H1 (cell line): Measurements from ENCODE around the gene ZNF300. TPM values are rescaled to one million over a fixed set of nuclear protein-coding genes. Genes with fewer than 3 reads are reported as not detected.

Experiments used
- CHD1 ChIP-seq: IDR thresholded peaks from 2 replicates; pipeline ENCODE4 v1.6.1; 2012; ENCODE audit warnings: low read depth, low read length, improper control_type of control experiment
- CREB1 ChIP-seq: IDR thresholded peaks from 2 replicates; pipeline ENCODE4 v1.6.1; 2012; ENCODE audit warnings: inconsistent platforms
- CTBP2 ChIP-seq: IDR thresholded peaks from 2 replicates; pipeline ENCODE4 v1.7.0; 2011; ENCODE audit warnings: borderline replicate concordance, mild to moderate bottlenecking, moderate library complexity, mixed read lengths, low read length; ENCODE audit not compliant: insufficient read depth, insufficient read length
- SIX5 ChIP-seq: IDR thresholded peaks from 2 replicates; pipeline ENCODE4 v1.6.1; 2011; ENCODE audit warnings: mild to moderate bottlenecking, low read depth, low read length
- polyA plus RNA-seq, 7 experiments: library from polyadenylated mRNA; depleted of rRNA in 3 of 7; stranded (reverse) in 5 of 7; unstranded in 2 of 7; fragments of >200 nt in 5 of 7; fragments of 200-250 nt in 2 of 7; gene quantifications; 1 replicate in 5 of 7; 2 replicates in 1 of 7; 4 replicates in 1 of 7; pipeline versions ENCODE4 v1.2.1 to v1.2.3, GENCODE V29; 2011 to 2013; ENCODE audit warnings: missing spikeins in 2 of 7, mixed read lengths in 2 of 7
- total RNA-seq: library from RNA; stranded (reverse); fragmentation: NEBNext Ultra II Directional; extraction: Animal tissue kit (Norgen Biotek cat#: 25700); gene quantifications from 2 replicates; pipeline ENCODE4 v1.2.1, GENCODE V29; 2021
- TF ChIP-seq, protein P1 (sequence below): fragments of 300-600 bp; sonication (generic); IDR thresholded peaks from 2 replicates; pipeline ENCODE4 v1.7.1; 2012; ENCODE audit warnings: low read length, moderate library complexity, mild to moderate bottlenecking, inconsistent platforms; ENCODE audit not compliant: insufficient replicate concordance
- TF ChIP-seq, protein P2 (sequence below): IDR thresholded peaks from 2 replicates; pipeline ENCODE4 v1.6.1; 2012; ENCODE audit warnings: inconsistent platforms
- TF ChIP-seq, protein P3 (sequence below), 3 experiments: IDR thresholded peaks; 1 replicate in 2 of 3; 2 replicates in 1 of 3; pipeline versions ENCODE4 v1.5.1 to v1.6.1; 2011; ENCODE audit warnings: low read length in 3 of 3, mild to moderate bottlenecking in 3 of 3, inconsistent platforms in 2 of 3, low read depth in 1 of 3, moderate library complexity in 1 of 3; ENCODE audit not compliant: insufficient read depth in 1 of 3; ENCODE audit errors: control extremely low read depth in 1 of 3

ZNF300 gene
- total and polyA plus RNA-seq, 2 of the 8 experiments (the other 6 are each of a cell fraction or from before 2014, with no cell fraction given) = 6.7 to 15.8 TPM

DNA sequence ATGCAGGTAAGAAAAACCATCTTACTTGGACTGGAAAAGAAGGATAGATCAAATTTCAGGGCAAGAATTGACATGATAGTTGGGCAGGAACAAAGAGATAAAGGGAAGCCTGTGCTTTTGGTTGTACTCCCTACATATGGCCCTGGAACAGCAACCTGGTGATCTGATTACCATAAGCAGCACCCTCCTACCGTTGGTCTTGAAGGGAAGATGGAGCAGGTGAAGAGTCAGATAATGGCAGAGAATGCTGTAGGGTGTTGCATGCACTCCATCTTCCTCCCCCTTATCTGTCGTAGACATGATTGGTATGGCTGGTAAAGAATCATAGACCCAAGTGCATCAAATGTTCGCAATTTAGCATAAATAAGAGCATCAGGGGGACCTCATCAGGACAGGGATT, 53.7 kb downstream of the ZNF300 start (continued):
- TF ChIP-seq, protein P1, sequence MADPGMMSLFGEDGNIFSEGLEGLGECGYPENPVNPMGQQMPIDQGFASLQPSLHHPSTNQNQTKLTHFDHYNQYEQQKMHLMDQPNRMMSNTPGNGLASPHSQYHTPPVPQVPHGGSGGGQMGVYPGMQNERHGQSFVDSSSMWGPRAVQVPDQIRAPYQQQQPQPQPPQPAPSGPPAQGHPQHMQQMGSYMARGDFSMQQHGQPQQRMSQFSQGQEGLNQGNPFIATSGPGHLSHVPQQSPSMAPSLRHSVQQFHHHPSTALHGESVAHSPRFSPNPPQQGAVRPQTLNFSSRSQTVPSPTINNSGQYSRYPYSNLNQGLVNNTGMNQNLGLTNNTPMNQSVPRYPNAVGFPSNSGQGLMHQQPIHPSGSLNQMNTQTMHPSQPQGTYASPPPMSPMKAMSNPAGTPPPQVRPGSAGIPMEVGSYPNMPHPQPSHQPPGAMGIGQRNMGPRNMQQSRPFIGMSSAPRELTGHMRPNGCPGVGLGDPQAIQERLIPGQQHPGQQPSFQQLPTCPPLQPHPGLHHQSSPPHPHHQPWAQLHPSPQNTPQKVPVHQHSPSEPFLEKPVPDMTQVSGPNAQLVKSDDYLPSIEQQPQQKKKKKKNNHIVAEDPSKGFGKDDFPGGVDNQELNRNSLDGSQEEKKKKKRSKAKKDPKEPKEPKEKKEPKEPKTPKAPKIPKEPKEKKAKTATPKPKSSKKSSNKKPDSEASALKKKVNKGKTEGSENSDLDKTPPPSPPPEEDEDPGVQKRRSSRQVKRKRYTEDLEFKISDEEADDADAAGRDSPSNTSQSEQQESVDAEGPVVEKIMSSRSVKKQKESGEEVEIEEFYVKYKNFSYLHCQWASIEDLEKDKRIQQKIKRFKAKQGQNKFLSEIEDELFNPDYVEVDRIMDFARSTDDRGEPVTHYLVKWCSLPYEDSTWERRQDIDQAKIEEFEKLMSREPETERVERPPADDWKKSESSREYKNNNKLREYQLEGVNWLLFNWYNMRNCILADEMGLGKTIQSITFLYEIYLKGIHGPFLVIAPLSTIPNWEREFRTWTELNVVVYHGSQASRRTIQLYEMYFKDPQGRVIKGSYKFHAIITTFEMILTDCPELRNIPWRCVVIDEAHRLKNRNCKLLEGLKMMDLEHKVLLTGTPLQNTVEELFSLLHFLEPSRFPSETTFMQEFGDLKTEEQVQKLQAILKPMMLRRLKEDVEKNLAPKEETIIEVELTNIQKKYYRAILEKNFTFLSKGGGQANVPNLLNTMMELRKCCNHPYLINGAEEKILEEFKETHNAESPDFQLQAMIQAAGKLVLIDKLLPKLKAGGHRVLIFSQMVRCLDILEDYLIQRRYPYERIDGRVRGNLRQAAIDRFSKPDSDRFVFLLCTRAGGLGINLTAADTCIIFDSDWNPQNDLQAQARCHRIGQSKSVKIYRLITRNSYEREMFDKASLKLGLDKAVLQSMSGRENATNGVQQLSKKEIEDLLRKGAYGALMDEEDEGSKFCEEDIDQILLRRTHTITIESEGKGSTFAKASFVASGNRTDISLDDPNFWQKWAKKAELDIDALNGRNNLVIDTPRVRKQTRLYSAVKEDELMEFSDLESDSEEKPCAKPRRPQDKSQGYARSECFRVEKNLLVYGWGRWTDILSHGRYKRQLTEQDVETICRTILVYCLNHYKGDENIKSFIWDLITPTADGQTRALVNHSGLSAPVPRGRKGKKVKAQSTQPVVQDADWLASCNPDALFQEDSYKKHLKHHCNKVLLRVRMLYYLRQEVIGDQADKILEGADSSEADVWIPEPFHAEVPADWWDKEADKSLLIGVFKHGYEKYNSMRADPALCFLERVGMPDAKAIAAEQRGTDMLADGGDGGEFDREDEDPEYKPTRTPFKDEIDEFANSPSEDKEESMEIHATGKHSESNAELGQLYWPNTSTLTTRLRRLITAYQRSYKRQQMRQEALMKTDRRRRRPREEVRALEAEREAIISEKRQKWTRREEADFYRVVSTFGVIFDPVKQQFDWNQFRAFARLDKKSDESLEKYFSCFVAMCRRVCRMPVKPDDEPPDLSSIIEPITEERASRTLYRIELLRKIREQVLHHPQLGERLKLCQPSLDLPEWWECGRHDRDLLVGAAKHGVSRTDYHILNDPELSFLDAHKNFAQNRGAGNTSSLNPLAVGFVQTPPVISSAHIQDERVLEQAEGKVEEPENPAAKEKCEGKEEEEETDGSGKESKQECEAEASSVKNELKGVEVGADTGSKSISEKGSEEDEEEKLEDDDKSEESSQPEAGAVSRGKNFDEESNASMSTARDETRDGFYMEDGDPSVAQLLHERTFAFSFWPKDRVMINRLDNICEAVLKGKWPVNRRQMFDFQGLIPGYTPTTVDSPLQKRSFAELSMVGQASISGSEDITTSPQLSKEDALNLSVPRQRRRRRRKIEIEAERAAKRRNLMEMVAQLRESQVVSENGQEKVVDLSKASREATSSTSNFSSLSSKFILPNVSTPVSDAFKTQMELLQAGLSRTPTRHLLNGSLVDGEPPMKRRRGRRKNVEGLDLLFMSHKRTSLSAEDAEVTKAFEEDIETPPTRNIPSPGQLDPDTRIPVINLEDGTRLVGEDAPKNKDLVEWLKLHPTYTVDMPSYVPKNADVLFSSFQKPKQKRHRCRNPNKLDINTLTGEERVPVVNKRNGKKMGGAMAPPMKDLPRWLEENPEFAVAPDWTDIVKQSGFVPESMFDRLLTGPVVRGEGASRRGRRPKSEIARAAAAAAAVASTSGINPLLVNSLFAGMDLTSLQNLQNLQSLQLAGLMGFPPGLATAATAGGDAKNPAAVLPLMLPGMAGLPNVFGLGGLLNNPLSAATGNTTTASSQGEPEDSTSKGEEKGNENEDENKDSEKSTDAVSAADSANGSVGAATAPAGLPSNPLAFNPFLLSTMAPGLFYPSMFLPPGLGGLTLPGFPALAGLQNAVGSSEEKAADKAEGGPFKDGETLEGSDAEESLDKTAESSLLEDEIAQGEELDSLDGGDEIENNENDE = no peak
- TF ChIP-seq, protein P2, sequence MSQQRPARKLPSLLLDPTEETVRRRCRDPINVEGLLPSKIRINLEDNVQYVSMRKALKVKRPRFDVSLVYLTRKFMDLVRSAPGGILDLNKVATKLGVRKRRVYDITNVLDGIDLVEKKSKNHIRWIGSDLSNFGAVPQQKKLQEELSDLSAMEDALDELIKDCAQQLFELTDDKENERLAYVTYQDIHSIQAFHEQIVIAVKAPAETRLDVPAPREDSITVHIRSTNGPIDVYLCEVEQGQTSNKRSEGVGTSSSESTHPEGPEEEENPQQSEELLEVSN = no peak
- TF ChIP-seq CHD1 = no peak
- TF ChIP-seq, protein P3, sequence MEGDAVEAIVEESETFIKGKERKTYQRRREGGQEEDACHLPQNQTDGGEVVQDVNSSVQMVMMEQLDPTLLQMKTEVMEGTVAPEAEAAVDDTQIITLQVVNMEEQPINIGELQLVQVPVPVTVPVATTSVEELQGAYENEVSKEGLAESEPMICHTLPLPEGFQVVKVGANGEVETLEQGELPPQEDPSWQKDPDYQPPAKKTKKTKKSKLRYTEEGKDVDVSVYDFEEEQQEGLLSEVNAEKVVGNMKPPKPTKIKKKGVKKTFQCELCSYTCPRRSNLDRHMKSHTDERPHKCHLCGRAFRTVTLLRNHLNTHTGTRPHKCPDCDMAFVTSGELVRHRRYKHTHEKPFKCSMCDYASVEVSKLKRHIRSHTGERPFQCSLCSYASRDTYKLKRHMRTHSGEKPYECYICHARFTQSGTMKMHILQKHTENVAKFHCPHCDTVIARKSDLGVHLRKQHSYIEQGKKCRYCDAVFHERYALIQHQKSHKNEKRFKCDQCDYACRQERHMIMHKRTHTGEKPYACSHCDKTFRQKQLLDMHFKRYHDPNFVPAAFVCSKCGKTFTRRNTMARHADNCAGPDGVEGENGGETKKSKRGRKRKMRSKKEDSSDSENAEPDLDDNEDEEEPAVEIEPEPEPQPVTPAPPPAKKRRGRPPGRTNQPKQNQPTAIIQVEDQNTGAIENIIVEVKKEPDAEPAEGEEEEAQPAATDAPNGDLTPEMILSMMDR (IDR thresholded peaks at IDR 0.05; ENCODE audit: control extremely low read depth in 1 of 3, insufficient read depth in 1 of 3, low read depth in 1 of 3, low read length in 3 of 3) = no peak
- no peak for TF ChIP-seq SIX5
- TF ChIP-seq CREB1 = no peak
- no peak for TF ChIP-seq CTBP2
